Stimulated activated CD8-positive, alpha-beta memory T cell treated with anti-CD3 and anti-CD28 coated beads, Interleukin-2, amount 100 ng/mL, for 1 hour (primary cell): ENCODE measurements around the gene ZNF587.
"Not testable (repeated sequence)": the region's sequence is repeated elsewhere in the genome, so short reads cannot be mapped to it uniquely, and the experiment has no call there.

Experiments used
- DNase-seq, 2 donors: peaks; one replicate each; pipeline ENCODE4 v3.0.0-alpha.2; 2020; ENCODE audit warnings: low read depth in 2 of 2

Gene ZNF587

GRCh38 chr19:57849666-57850473 is at the start of gene ZNF587:
ZNF587 (plus strand) TSS chr19:57849859; CDS start chr19:57850039, 180 bp downstream.
- peak; percentile 59 to 66 for DNase-seq

GRCh38 chr19:57800696-57801095 is 49.0 kb upstream of the ZNF587 start:
- DNase-seq, result no peak

- DNase-seq, result no peak
Measured at GRCh38 chr19:57802269-57802668, 47.4 kb upstream of the ZNF587 start.

- DNase-seq, result no peak
Measured at GRCh38 chr19:57803265-57803593, 46.4 kb upstream of the ZNF587 start.

DNA sequence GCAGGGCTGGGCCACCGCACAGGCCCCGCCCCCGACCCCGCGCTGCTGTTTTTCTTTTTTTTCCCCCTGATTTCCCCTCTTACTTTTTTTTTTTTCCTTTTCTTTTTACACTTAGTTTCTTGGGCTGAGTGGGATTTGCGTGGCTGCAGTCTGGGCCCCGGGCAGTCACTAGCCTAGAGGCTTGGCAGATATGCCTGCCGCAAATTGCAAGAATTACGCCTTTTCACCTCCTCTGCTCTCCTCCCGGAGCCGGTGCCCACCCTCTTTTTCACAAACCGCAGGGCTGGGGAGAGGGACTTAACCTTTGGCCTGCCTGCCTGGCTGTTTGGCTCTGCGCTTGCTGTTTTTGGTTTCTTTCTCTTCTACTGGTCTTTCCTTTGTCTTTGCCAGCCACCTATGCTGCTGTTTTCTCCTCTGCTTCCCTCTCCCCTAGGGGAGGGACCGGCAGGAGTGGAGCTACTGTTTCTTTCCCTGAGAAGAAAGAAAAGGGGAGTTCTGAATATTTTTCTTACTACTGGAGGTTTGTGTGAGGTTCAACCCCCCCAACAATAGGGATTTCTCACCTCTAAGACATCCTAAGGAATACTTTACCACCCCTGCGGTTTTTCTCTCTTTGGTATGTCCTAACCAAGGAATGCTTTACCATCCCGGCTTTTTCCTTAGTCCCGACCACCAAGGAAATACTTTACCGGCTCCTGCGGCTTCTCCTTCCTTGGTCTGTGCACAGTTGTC is 45.9 kb upstream of the ZNF587 start:
- DNase-seq, result no peak

DNA sequence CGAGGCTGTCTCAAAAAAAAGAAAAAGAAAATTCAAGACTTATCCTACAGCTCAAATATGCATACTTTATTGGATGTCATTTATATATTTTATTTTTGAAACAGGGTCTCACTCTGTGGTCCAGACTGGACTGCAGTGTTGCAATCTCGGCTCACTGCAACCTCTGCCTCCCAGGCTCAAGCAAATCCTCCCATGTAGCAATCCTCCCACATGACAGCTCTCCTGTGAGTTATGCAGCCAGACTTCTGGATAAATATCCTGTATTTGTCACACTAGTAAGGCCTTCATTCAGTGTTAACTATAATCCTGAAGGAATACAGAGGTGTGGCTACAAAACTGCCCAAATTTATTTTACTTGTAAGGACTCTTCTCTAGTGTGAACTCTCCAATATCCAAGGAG is 42.1 kb upstream of the ZNF587 start:
- no peak for DNase-seq

DNA sequence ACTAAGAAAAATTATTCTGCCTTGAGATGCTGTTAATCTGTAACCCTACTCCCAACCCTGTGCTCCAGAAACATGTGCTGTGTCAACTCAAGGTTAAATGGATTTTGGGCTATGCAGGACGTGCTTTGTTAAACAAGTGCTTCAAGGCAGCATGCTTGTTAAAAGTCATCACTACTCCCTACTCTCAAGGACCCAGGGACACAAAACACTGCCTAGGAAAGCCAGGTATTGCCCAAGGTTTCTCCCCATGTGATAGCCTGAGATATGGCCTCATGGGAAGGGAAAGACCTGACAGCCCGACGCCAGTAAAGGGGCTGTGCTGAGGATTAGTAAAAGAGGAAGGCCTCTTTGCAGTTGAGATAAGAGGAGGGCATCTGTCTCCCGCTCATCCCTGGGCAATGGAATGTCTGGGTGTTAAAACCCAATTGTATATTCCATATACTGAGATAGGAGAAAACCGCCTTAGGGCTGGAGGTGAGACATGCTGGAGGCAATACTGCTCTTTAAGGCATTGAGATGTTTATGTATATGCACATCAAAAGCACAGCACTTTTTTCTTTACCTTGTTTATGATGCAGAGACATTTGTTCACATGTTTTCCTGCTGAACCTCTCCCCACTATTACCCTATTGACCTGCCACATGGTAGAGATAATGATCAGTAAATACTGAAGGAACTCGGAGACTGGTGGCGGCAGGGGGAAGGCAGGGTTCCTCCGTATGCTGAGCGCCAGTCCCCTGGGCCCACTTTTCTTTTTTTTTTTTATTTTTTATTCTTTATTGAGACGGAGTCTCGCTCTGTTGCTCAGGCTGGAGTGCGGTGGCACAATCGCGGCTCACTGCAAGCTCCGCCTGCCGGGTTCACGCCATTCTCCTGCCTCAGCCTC is 39.0 kb upstream of the ZNF587 start:
- not testable (repeated sequence) for DNase-seq

GRCh38 chr19:57812226-57812625 is 37.4 kb upstream of the ZNF587 start:
- DNase-seq, result no peak

- DNase-seq, result not testable (repeated sequence)
Measured at GRCh38 chr19:57812975-57813820, 36.5 kb upstream of the ZNF587 start.

DNA sequence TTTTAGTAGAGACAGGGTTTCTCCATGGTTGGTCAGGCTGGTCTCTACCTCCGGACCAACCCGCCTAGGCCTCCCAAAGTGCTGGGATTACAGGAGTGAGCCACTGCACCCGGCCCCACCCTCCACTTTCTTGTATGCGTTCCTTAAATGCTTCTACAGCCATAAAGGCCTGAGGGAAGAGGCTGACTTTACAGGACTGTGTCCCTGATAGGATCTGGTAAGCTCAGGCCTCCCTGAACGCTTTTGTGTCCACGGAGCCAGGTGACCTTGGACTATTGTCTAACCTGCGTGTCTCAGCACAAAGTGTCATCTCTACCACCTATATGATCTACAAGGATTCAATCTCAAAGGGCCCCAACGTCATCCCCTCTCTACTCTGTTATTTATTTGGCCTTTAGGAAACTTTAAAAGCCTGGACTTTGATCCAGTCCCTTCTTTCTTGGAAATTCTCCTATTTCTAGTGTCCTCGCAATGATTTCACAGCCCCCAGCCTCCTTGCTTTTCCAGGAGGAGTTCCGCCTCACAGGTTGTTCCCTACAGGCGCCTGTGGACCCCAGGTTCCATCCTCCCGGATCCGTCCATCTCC is 35.6 kb upstream of the ZNF587 start:
- DNase-seq, result no peak

DNA sequence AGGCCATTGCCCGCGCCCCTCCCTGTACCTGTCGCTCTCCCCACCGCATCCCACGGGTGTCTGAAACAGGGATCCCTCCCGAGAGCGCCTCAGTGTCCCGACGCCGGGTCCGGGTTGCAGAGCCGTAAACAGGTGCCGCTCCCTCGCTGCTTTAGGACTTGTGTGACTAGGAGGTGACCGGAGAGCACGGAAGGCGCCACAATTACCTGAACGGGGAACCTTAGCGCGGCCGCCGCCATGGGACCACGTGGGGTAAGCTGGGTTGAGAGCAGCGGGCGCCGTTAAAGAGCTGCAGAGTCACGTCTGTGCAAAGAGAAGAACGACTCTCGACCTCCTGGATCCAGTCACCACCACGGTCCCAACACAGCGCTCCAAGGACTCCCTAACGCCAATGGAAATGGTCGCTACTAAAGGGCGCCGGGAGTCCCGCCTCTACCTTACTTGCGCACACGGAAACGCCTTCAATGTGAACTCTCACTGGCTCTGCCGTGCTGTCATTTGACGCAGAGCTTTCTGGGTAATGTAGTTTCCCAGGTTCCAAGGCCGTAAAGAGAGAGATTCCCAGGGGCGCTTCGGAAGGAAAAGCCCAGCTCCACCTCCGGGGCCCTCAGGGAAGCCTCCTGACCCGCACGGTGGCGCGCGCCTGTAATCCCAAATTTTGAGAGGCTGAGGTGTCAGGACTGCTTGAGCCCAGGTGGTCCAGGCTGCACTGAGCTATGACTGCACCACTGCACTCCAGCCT is 35.0 kb upstream of the ZNF587 start, which contains the start of gene ZNF552:
ZNF552 (minus strand) TSS at position 409 of the 742 bp plus-strand sequence; CDS start at position 239, 170 bp downstream.
- DNase-seq, result peak; percentile 45 to 51

DNA sequence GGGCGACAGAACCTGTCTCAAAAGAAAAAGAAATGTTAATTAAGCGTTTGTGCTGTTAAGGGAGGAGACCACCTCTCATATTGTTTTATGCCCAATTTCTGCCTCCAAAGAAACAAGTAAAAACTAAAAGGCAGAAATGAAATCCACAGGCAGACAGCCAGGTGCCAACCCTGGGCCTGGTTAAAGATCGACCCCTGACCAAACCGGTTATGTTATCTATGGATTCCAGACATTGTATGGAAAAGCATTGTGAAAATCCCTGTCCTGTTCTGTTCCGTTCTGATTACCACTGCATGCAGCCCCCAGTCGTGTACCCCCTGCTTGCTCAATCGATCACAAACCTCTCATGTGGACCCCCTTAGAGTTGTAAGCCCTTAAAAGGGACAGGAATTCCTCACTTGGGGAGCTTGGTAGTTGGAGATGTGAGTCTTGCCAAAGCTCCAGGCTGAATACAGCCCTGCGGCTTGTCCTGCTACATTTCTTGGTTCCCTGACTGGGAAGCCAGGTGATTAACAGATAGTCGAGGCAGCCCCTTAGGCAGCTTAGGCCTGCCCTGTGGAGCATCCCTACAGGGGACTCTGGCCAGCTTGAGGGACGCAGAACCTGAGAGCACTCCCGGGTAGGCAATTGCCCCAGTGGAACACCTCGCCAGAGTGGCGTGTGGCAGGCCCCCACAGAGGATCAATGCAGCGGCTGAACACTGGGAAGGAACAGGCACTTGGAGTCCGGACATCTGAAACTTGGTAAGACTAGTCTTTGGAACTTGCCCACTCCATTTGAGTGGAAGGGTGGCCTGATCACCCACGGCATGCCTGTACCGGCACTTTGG is 34.2 kb upstream of the ZNF587 start:
- DNase-seq, result no peak

GRCh38 chr19:57816652-57817051 is 33.0 kb upstream of the ZNF587 start:
- no peak for DNase-seq

GRCh38 chr19:57817976-57818375 is 31.7 kb upstream of the ZNF587 start:
- DNase-seq, result no peak

DNA sequence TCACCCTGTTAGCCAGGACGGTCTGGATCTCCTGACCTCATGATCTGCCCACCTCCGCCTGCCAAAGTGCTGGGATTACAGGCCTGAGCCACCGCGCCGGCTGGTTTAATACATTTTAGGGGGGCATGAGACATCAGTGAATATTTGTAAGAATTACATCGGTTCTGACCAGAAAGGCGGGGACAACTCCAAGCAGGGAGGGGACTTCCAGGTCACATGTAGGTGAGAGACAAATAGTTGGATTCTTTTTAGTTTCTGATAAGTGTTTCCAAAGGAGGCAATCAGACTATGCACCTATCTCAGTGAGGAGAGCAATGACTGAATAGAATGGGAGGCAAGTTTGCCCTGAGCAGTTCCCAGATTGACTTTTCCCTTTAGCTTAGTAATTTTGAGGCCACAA is 31.3 kb upstream of the ZNF587 start:
- no peak for DNase-seq

DNA sequence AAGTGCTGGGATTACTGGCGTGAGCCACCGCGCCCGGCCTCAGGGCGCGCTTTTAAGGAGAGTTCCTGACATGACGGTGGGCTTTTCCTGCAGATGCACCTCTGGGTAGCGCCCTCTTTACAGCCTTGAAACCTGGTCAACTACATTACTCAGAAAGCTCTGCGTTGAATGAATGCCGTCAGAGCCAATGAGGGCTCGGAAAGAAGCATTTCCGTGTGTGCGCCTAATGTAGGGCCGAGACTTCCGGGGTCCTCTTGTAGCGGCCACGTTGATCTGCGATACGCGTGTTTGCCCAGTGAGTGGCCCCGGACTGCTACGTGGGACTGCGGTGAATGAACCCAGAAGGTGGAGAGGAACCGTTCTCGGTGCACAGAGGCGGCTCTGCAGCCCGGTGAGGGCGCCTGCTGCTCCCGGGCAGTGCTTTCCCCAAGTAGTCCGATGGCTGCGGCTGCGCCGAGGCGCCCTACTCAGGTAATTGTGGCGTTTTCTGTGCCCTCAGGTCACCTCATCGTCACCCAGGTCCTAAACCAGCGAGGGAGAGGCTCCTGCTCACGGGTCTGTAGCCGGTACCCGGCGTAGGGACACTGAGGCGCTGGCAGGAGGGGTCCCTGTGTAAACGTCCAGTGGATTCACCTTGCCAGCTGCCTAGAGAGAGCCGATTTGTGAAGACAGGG is 30.0 kb upstream of the ZNF587 start:
- peak; percentile 59 to 62 for DNase-seq

DNA sequence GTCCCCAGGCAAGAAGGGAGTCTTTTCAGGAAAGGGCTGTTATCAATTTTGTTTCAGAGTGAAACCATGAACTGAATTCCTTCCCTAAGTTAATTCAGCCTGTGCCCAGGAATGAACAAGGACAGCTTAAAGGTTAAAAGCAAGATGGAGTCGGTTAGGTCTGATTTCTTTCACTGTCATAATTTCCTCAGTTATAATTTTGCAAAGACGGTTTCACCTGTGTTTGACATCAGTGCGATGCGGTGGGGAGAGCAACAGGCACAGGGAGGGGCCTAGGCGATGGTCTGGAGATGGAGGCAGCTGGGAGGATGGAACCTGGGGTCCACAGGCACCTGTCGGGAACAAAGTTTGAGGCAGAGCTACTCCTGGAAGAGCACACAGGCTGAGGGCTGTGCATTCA is 29.1 kb upstream of the ZNF587 start:
- DNase-seq, result no peak

DNA sequence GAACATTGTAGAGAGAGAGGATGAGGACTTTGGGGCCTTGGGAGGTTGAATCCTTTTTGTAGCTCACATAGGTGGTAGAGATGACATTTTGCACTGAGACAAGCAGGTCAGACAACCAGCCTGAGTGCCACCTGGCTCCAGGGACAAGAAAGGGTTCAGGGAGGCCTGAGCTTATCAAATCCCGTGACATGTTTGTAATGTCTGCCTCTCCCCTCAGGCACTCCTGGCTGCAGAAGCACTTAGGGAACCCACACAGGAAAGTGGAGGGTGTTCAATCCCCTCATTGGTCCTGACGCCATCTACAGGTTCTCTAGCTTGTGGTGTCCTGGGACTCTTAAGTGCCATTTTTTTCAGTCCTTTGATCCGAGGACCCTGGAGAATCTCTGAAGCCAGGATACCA is 28.6 kb upstream of the ZNF587 start:
- not testable (repeated sequence) for DNase-seq

DNA sequence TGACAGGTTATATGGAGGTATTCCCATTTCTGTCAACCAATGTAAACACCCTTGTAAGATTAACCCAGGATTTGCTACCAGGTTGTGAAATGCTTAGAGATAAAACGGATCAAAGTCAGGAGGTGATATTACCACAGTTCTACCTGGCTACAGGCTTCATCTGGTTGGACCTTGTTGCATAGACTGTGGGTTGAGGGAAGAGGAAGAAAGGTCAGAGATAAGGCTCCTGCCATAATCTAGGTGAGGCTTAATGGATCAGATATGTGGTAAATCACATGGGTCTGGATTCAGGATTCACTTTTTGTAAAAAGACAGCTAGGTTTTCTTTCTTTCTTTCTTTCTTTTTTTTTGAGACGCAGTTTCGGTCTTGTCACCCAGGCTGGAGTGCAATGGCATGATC is 28.2 kb upstream of the ZNF587 start:
- DNase-seq, result not testable (repeated sequence)
